Subcutaneous adipose tissue (tissue), 4 donors: Measurements from ENCODE around the gene PARD3. TPM values are rescaled to one million over a fixed set of nuclear protein-coding genes. Genes with fewer than 3 reads are reported as not detected.

Experiments used
- CTCF ChIP-seq: fragments of 450-650 bp; IDR thresholded peaks from one replicate; pipeline ENCODE4 v1.5.1; 2016; ENCODE audit warnings: low read depth, mild to moderate bottlenecking, control low read depth, antibody characterized with exemption, moderate library complexity
- total RNA-seq, 4 donors: library from RNA; depleted of rRNA; stranded (reverse); fragments of >200 nt; gene quantifications; one replicate each; pipeline ENCODE4 v1.1.0, GENCODE V29; 2016

Gene PARD3
- total RNA-seq, 4 donors from 2014 or later = 39.4 to 70.3 (median 45.0) TPM

GRCh38 chr10:34254596-34254995, 560.5 kb downstream of the PARD3 start:
- no peak for TF ChIP-seq CTCF

- no peak for TF ChIP-seq CTCF
Observed at GRCh38 chr10:34252111-34252510, 563.0 kb downstream of the PARD3 start.

- TF ChIP-seq CTCF = no peak
Observed at GRCh38 chr10:34251177-34251576, 563.9 kb downstream of the PARD3 start.

- no peak for TF ChIP-seq CTCF
Observed at GRCh38 chr10:34250722-34251121, 564.4 kb downstream of the PARD3 start.

- no peak for TF ChIP-seq CTCF
Observed at GRCh38 chr10:34249634-34250033, 565.5 kb downstream of the PARD3 start.

GRCh38 chr10:34247560-34247959, 567.5 kb downstream of the PARD3 start:
- no peak for TF ChIP-seq CTCF

GRCh38 chr10:34244756-34245484, 570.2 kb downstream of the PARD3 start:
- TF ChIP-seq CTCF = no peak
